HUDEP-2 (cell line): ENCODE results near the gene HS3ST5.

Experiments
- DNase-seq, 76 experiments: peaks; one replicate each; lab custom pipeline; 2025; ENCODE audit not compliant: unreplicated experiment in 76 of 76; lab: John Stamatoyannopoulos, UW

HS3ST5 gene

GRCh38 chr6:114202389-114202788 is 140.4 kb downstream of the HS3ST5 start:
- DNase-seq: no peak

- DNase-seq: no peak
Measured at GRCh38 chr6:114200891-114201290, 141.9 kb downstream of the HS3ST5 start.

- DNase-seq: peak in 58 of 76 experiments; percentile 6 to 84 (median 42)
Measured at GRCh38 chr6:114195631-114196403, 147.0 kb downstream of the HS3ST5 start.

GRCh38 chr6:114195027-114195365 is 147.8 kb downstream of the HS3ST5 start:
- no peak for DNase-seq

- DNase-seq: peak in 75 of 76 experiments; percentile 30 to 99 (median 91)
Measured at GRCh38 chr6:114194362-114195026, 148.3 kb downstream of the HS3ST5 start.

- no peak for DNase-seq
Measured at GRCh38 chr6:114187563-114187962, 155.3 kb downstream of the HS3ST5 start.

- no peak for DNase-seq
Measured at GRCh38 chr6:114181664-114182063, 161.2 kb downstream of the HS3ST5 start.

- no peak for DNase-seq
Measured at GRCh38 chr6:114179411-114179810, 163.4 kb downstream of the HS3ST5 start.

- no peak for DNase-seq
Measured at GRCh38 chr6:114176726-114177125, 166.1 kb downstream of the HS3ST5 start.

GRCh38 chr6:114172576-114173260 is 170.1 kb downstream of the HS3ST5 start:
- peak in 15 of 76 experiments; percentile 8 to 75 (median 24) for DNase-seq

- DNase-seq: no peak
Measured at GRCh38 chr6:114171473-114171872, 171.3 kb downstream of the HS3ST5 start.

- no peak for DNase-seq
Measured at GRCh38 chr6:114170958-114171387, 171.8 kb downstream of the HS3ST5 start.

- no peak for DNase-seq
Measured at GRCh38 chr6:114170372-114170771, 172.5 kb downstream of the HS3ST5 start.

GRCh38 chr6:114169763-114170162 is 173.1 kb downstream of the HS3ST5 start:
- peak in 11 of 76 experiments; percentile 8 to 49 (median 17) for DNase-seq

GRCh38 chr6:114167583-114168576 is 174.9 kb downstream of the HS3ST5 start:
- no peak for DNase-seq

- no peak for DNase-seq
Measured at GRCh38 chr6:114164207-114164606, 178.6 kb downstream of the HS3ST5 start.

- no peak for DNase-seq
Measured at GRCh38 chr6:114162691-114163347, 180.0 kb downstream of the HS3ST5 start.

- DNase-seq: no peak
Measured at GRCh38 chr6:114160881-114161280, 181.9 kb downstream of the HS3ST5 start.

- no peak for DNase-seq
Measured at GRCh38 chr6:114159727-114160126, 183.1 kb downstream of the HS3ST5 start.
